Gastroesophageal sphincter (tissue), 3 donors: ENCODE results near the gene MYH10.

Source experiments
- CTCF ChIP-seq, 4 experiments: fragments of 200-600 bp in 2 of 4; fragments of 450-650 bp in 2 of 4; sonication (generic) in 1 of 4; IDR thresholded peaks; one replicate each; pipeline ENCODE4 v1.5.1; 2017 to 2019; ENCODE audit warnings: antibody characterized with exemption in 4 of 4, mild to moderate bottlenecking in 2 of 4, moderate library complexity in 2 of 4
- EP300 ChIP-seq: sonication (generic); formaldehyde crosslinking; IDR thresholded peaks from one replicate; pipeline ENCODE4 v1.6.1; 2017; ENCODE audit warnings: antibody characterized with exemption, mild to moderate bottlenecking
- POLR2A ChIP-seq, 2 donors: fragments of 450-650 bp; IDR thresholded peaks; one replicate each; pipeline ENCODE4 v1.6.1; 2017; ENCODE audit warnings: antibody characterized with exemption in 2 of 2, mild to moderate bottlenecking in 2 of 2, moderate library complexity in 1 of 2
- POLR2AphosphoS5 ChIP-seq: sonication (generic); formaldehyde crosslinking; IDR thresholded peaks from one replicate; pipeline ENCODE4 v1.6.1; 2017; ENCODE audit warnings: antibody characterized with exemption

- no peak for TF ChIP-seq CTCF (IDR thresholded peaks at IDR 0.05)
- TF ChIP-seq EP300: no peak
- no peak for TF ChIP-seq POLR2A (IDR thresholded peaks at IDR 0.05)
- no peak for TF ChIP-seq POLR2AphosphoS5
Measured at GRCh38 chr17:8514801-8515200, 115.7 kb downstream of the MYH10 start.
